DMS114 treated with DMSO at 0.1 percent for 48 hours (cell line): ENCODE data around the gene DNAI1.

Experiments used
- DNase-seq: peaks from one replicate; lab custom pipeline; 2025; ENCODE audit not compliant: unreplicated experiment; lab: John Stamatoyannopoulos, UW

Gene DNAI1

DNA sequence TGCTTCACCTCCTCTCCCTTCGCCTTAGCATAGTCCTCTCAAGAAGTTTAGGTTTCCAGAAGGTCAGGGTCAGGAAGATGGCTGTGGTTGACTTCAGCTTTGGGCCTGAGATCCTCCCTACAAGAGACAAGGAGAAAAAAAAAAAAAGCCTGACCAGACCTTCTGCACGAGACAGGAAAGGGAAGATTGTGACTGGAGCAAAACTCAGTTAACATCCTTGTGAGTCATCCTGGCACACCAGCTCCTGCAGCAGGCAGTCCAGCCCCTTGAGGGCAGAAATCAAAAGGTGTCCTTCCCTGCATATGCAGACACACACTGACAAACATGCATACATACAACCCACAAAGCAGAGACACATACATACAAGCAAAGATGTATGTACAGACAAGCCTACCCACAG, 82.2 kb downstream of the DNAI1 start:
- DNase-seq = no peak

DNA sequence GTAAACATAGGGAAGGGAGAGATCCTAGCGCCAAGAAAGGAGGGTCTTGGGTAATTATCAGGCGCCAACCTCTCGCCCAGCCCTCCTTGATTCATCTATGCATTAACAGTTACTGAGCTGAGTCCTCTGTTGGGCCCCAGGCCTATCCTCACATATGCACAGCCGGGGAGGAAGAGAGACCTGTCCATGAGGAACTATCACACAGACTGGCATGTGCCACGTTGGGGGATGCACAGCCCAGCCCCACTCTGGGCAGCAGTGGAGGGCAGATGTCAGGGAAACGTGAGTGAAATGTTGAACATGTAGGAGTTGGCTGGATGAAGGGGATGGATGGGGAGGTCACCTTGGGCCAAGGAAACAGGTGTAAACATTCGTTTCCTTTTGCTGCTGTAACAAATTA, 82.9 kb downstream of the DNAI1 start:
- no peak for DNase-seq

DNA sequence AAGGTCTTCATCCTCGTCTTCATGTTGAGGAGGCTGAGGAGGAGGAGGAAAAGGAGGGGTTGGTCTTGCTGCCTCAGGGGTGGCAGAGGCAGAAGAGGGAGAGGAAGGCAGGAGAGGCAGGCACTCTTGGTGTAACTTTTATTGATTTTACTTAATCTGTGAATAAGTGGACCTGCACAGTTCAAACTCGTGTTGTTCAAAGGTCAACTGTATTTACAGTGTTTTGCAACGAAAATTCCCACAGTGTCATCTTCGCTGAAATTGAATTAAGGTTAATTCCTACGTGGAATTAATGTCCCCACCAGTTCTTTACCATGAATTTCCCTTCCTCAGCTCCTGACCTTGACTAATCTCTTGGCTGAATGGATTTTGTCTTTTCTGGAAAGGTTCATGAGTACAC, 85.4 kb downstream of the DNAI1 start:
- DNase-seq = no peak

DNA sequence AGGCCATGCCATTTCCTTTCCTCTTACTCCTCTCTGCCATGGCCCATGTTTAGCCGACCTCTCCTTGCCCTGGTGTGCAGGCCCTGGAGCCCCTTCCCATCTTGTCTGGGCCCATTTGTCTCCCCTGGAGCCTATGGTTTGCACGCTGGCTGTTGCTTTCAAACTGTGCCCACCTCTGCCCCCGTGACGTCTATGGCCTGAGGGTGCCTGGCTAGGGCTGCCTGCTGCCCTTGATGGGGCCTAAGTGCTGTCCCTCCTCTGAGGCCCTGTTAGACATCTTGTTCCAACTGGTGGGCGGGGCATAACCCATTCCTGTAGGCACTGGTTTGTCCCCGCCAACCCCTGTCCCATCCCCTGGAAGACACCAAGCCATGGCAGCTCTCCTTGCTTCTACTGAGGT, 86.9 kb downstream of the DNAI1 start:
- DNase-seq = no peak

DNA sequence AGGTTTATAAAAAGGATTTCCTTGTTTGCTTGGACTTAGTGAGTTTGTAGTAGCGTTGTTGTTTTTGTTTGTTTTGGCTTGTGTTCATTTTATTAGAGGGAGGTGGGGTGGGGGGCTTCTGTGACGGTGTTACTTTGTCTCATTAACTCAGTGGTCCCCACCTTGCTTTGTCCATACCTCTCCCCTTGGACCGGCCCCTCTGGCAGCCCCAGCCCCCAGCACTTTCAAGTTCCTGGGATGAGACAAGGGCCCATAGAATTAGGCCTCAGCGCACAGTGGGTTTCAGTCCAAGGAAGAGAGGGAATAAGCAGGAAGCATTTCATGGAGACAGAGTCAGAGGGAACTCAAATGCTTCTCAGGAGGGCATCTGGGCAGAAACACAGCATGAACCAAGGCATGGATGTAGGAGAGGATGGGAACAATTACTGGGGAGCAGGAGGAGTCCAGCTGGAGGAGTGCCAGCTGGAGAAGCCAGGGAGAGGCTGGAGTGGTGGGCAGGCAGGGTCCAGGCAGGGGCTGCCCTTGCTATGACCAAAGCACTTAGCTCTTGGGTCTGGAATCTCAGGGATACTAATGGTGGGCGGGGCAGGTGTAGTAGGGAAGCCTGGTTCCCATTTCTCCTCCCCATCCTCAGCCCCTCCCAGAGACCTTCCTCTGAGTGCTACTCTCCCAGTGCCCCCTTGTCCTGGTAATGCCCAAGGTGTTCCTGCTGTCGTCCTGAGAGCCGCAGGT, 87.7 kb downstream of the DNAI1 start:
- no peak for DNase-seq

DNA sequence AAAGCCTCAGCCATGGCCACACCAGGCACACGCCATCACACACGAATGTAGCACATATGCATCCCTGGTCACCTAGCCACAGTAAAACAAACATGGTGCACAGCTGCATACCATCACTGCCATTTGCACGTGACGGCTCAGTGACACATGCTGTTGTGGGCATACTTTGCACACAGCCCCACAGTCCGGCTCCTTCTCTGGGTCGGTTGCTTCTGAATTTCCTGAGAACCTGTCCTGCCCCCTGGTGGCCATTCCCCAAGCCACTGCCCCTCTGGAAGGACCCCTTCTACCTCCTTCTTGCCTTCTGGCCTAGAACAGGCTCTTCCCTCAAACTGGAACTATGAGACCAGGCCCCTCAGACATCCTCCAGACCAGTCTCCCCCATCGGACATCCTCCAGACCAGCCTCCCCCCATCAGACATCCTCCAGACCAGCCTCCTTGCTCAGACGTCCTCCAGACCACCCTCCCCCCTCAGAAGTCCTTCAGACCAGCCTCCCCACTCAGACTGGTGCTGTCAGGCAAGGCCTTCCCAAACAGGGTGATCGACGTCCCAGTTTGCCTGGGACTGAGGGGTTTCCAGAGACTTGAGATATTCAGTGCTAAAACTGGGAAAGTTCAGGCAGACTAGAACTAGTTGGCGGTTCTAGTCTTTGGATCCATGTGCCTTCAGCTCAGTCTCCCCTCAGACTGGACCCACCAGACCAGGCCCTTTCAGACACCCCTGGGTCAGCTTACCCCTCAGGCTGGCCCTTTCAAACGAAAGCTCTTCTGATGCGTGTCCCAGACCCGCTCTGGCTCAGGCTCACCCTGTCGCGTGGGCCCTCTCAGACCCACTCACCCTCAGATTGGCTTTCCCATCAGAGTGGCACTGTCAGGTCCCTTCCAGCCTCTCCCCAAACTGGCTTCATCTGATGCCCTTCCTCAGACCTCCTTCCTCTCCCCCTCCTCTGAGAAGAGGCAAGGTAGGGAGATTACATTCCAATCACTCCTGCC, 88.5 kb downstream of the DNAI1 start:
- DNase-seq = peak; percentile 17

DNA sequence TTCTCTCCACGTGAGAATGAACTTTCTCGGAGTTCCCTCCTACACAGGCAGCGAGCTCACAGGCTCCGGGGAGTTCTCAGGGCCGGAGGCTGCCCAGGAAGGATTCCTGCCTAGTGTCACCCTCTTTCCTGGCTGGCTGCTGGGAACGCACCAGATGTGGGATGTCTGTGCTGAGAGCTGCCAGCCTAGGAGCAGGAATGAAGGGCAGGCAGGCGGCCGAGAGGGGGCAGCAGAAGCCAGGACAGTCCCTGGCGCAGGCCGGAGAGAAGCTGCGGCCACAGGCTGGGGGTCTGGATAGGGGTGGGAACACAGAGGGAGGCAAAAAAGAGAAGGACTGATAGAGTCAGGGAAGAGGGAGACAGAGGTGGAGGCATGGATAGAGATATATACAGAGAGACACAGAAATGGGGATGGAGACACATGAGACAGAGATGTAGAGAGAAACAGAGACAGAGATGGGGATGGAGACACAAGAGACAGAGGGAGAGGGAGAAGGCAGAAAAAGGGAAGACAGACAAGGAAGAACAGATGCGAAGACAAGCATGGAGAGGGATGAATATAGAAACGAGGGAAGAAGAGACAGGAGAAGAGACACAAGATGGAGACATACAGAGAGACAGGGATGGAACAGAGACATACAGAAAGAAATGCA, 89.5 kb downstream of the DNAI1 start:
- peak; percentile 47 for DNase-seq

DNA sequence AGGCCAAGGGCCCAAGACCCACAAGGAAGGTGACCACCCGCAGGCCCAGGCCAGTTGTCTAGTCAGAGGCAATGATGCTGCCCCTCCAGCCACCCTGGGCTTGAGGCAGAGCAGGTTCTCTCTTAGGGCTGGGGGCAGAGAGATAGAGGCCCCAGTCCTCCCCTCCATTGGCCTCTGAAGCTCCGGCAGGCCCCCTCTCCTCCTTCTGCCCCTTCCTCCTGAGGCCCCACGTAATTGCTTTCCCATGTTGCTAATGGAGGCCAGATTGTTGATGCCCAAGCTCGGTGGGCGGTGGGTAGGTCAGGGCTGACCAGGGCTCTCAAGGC, 90.8 kb downstream of the DNAI1 start:
- no peak for DNase-seq

DNA sequence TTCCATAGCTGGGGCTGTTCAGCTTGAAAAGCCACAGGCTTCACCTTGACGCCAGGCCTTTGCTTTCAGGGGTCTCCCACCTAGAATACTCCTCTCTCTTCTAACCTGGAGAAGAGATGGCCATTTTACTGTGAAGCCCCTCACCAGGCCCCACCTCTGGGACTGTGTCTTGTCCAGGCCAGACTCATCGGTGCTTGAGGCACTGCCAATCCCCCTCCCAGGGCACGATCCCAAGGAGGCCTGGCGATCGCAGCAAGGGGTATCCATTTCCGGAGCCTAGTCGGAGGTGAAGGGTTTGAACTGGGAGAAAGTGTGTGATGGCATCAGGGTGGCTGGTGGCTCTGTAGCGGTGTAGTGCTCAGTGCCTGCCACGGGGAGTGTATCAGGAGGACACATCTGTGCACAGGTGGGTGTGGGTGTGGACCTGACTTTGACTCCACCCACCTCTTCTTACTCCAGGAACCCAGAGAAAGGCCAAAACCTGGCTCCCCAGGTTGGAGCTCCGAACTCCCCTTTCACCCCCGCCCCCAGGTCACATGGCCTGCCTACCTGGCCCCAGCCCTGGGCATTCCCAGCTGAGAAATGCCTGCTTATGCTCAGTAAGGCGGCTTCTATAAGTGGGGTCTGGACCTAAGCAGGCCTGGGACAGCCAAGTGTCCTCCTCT, 91.5 kb downstream of the DNAI1 start:
- no peak for DNase-seq

DNA sequence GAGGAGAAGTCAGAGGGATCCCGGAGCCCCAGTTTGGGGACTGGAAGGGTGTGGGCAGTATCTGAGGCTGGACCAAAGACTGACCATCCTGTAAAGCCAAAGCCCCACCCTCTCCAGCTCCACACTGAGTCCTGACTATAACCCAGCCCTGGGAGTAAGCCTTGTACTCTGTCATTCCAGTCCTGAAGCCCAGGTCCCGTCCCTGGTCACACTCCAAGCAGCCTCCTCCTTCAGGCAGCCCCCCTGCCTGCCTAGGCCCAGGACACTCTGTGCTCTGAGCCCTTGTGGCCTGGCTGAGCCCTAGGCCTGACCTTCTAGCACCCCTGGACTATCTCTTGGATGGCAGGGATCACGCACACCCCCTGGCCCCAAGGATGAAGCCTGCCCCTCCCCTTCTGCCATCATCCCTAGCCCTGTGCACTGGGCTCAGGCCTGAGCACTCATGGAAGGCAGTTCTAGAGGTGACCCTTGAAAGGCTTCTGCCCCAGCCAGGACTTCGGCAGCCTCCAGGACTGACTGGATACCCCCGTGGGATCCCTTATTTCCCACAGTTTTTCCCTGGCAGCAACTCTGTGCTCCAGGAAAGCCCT, 92.2 kb downstream of the DNAI1 start:
- DNase-seq = no peak

DNA sequence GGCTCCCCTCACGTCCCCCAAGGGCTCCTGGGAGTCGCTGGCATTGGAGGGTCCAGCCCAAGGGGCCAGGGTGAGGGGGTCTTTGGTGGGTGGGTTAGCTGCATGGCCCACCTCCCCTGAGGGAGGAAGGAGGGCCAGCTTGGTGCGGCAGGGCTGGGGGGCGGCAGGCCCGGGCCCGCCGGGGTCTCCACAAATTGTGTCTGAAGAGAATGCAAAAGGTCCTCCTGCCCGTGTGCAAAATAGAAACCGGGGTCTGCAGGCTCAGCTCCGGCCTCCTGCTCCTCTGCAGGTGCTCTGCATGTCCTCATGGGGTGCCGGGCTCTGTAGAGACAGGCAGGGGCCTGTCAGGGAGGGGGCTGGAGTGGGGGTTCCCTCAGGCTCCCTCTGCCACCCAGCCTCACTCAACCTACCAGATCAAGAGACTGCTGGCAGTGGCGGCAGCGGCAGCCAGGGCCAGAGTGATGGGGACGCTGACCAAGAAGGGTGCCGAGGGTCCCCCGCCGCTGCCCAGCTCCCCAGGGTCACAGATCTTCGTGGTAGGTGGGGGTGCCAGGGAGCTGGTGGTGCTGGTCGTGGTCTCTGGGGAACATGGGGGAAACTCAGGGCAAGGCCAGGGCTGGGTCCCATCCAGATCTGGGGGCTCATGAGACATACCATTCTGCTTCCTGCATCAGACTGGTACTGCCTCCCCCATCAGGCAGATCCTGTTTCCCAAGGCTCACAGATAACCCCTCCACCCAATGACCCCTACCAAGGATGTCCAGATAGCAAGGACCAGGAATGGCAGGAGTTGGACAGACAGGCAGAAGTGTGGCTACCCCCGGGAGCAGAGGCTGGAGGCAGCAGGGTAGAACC, 93.4 kb downstream of the DNAI1 start:
- DNase-seq = no peak

DNA sequence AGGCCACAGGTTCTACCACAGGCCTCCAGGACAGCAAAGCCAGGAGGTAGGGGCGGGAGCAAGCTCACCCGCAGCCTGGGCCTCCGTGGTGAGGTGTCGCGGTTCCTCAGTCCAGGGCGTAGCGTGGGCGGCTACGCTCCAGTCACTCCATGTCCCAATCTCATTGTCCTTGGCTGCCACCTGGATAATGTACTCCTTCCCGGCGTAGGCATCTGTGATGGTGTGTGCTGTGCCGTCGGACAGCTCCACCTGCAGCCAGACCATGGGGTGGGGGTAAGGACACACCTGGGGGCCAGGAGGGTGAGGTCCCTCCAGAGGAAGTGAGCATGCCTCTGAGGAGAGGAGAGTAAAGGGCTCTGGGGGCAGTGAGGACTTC, 94.0 kb downstream of the DNAI1 start:
- DNase-seq = no peak

DNA sequence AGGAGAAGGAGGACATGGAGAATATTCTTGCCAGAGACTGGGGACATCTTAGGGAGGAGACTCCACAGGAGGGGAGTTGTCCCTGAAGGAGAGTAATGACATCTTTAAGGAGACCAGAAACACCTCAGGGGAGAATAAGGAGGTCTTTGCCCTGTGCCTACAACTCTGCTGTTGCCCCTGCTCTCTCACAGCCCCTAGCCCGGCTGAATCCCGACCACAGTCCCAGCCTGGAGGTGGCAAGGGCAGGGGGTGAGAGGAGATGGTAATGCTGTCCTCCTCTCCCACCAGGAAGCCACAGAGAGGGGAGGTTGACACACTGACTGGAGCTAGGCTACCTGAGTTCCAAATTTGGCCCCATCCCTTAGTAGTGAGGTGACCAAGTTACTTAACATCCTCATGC, 94.4 kb downstream of the DNAI1 start:
- DNase-seq = no peak

DNA sequence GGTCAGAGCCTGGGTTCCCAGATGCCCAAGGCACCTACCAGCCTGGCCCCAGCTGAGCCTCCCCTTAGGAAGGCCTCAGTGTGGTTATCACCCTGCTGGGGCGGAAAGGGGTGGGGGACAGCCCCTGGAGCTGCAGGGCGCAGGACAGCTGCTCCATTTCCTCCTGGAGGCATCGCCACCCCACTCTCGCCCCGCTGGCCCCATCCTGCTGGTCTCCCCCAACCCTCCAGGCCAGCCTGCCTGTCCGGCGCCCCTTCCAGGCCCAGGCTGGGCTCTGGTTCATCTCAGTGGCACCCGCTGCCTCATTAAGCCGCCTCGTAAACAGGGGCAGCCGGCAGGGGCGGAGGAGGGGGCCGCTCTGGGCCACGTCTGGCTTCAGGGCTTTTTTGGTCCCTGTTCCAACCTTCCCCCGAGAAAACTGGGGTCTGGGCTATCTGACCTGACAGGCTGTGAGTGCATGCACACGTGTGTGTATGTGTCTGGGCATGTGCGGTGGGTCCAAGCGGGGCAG, 95.0 kb downstream of the DNAI1 start:
- DNase-seq = no peak

DNA sequence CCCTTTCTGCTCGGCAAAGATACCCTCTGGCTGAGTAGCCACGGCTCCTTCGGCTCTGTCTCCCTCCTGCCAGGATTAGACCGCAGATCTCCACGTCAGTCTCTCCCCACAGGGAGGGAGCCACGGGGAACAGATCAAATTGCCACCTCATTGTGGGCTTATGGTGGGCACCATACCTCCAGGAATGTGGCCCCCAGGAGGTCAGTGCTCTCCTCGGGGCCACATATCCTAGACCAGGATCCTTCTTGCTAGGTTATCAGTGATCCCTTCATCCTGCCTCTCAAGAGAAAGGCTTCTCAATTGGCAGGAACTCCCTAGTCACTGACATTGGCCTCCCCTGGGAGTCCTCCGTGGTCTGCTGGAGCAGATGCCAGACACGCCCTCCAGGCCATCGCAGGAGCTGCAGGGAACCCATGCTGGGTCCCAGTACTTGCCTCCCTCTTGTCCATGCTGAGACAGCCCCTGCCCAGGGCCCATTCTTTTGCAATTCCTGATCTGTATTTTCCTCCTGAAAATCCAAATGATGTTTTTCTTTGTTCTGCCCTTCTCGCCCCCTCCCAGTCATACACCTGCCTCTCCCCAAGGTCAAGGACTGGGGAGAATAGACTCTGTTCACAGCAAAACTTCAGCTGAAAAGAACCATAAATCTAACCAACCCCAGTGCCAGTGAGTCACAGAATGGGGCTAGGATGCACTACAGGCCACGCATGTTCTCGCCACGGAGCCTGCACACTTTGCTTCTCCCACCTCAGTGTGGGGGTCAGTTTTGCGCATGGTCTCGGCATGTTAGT, 95.8 kb downstream of the DNAI1 start:
- DNase-seq = no peak

DNA sequence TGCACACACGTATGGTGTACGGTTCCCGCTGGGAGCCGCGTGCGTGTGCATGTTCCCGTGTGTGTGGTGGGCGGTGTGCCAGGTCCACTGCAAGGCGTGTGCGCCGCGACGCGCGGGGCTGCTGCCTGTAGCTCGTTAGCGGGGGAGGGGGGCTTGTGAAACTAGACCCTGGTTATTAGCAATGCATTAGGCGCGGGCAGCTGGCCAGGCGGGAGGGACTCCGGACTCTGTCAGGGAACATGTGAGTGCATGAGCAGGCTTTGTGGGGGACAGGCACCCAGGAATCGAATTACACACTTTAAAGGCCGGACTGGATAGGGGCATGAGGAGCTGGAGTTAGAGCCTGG, 96.4 kb downstream of the DNAI1 start:
- DNase-seq = no peak

DNA sequence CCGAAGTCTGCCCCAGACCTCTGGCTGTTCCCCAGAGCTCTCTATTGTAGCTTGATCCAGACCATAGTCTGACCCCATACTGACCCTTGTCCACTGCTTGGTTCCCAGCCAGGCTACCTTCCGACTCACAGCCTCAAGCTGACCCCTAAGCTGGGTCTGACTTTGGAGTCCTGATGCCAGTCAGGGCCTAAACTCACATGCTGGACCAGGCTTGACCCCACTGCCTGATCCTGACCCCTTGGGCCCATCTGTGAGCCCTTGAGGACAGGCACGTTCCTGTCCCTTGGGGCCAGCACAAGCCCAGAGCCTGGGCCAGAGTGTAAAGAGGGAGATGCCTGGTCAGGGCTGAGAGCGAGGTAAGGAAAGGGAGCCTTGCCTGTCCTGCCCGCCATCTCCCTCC, 96.9 kb downstream of the DNAI1 start:
- no peak for DNase-seq

DNA sequence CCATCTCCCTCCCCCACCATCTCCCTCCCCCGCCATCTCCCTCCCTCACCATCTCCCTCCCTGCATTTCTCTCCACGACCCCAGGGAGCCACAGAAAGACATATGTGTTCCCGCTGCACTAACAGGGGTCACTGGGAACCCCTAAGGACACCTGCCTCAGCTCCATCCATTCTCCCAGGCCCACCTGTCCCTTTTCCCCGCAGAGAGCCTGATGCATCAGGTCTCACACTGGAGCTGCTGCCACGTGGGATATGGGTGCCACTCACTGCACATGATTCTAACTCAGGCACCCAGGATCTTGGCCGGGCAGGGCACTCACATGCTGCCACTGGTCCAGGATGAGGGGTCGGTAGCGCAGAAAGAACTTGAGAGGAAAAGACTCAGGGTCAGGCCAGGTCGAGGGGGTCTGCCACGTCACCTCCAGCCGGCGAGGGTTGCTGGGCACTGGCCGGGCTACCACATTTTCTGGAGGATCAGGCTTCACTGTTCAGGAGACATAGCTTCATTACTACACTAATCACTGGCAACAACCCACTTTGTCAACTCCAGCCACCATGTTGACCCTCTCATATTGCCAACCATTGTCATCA, 97.4 kb downstream of the DNAI1 start:
- DNase-seq = no peak

DNA sequence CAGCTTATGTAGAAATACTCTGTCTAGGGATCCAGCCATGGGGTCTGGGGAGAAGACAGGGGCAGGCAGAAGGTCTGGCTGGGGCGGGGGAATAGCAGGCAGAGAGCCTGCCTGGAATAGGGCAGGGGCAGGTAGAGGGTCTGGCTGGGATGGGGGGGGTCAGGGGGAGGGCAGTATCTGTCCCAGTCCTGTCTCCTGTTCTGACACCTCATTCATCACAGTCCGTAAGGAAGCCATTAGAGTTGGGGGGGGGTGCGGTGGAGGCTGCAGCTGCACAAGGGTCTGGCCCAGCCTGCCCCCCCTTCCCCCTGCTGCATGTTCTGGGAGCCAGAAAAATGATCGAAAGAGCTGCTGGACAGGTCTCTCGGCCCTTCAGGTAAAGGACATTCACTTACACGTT, 98.3 kb downstream of the DNAI1 start:
- no peak for DNase-seq
